GM21619 (cell line): ENCODE results near the gene OR2T29.
"Not testable (repeated sequence)": the region's sequence is repeated elsewhere in the genome, so short reads cannot be mapped to it uniquely, and the experiment has no call there.

Source experiments
- ATAC-seq: cut with Tn5 transposase; IDR thresholded peaks from one replicate; pipeline ENCODE4 v1.9.1; 2021; ENCODE audit not compliant: unreplicated experiment

OR2T29 gene

GRCh38 chr1:248521856-248522255 lies 40.7 kb downstream of the OR2T29 start:
- ATAC-seq: no peak

GRCh38 chr1:248510217-248510616 lies 52.4 kb downstream of the OR2T29 start:
- ATAC-seq: peak; percentile 64

- not testable (repeated sequence) for ATAC-seq
Measured at GRCh38 chr1:248507773-248508172, 54.8 kb downstream of the OR2T29 start, which contains the start of gene OR2G6. Gene OR2G6, plus strand, starts transcription at chr1:248508073. Its CDS starts 13,574 bp downstream, at chr1:248521647.
